ENCODE data around the gene NAGLU.

- TF ChIP-seq POLR2A (IDR thresholded peaks at IDR 0.05; ENCODE audit: low read depth, low read length) (no peak), POLR2AphosphoS5 (IDR thresholded peaks at IDR 0.05; ENCODE audit: low read depth, low read length) (no peak), PAX5 (IDR thresholded peaks at IDR 0.05; ENCODE audit: insufficient read depth, low read length, severe bottlenecking) (no peak), SPI1 (IDR thresholded peaks at IDR 0.05; ENCODE audit: low read depth, low read length) (peak; percentile 76)
These were observed 50.6 kb downstream of the NAGLU start for GRCh38 chr17:42586514-42587230.
